GM20431 (cell line): ENCODE data around the gene HEMK1.

Source experiments
- in situ Hi-C: fragments of 300-500 bp; cut with MseI, MboI; formaldehyde crosslinking; loops from one replicate; pipeline ENCODE4 v1.15.0; 2020; ENCODE audit warnings: low sequenced_read_pairs; ENCODE audit not compliant: unreplicated experiment

Gene HEMK1

GRCh38 chr3:50539356-50540286 lies 29.7 kb upstream of the HEMK1 start:
- in situ Hi-C loops = no loop called here

GRCh38 chr3:50542177-50543034 lies 26.9 kb upstream of the HEMK1 start:
- in situ Hi-C loops = no loop called here

GRCh38 chr3:50545781-50546180 lies 23.5 kb upstream of the HEMK1 start:
- in situ Hi-C loops = no loop called here

GRCh38 chr3:50549226-50549625 lies 20.1 kb upstream of the HEMK1 start:
- in situ Hi-C loops = no loop called here

GRCh38 chr3:50550079-50550736 lies 19.1 kb upstream of the HEMK1 start:
- in situ Hi-C loops = no loop called here

GRCh38 chr3:50551054-50551659 lies 18.2 kb upstream of the HEMK1 start:
- in situ Hi-C loops = no loop called here

GRCh38 chr3:50551681-50552435 lies 17.5 kb upstream of the HEMK1 start:
- in situ Hi-C loops = no loop called here

- in situ Hi-C loops = no loop called here
These were observed 16.7 kb upstream of the HEMK1 start for GRCh38 chr3:50552598-50552997.

- in situ Hi-C loops = no loop called here
These were observed 14.8 kb upstream of the HEMK1 start for GRCh38 chr3:50554553-50554952.

- in situ Hi-C loops = no loop called here
These were observed 12.2 kb upstream of the HEMK1 start for GRCh38 chr3:50557106-50557505.

GRCh38 chr3:50557915-50558314 lies 11.4 kb upstream of the HEMK1 start:
- in situ Hi-C loops = no loop called here

- in situ Hi-C loops = no loop called here
These were observed 9.6 kb upstream of the HEMK1 start for GRCh38 chr3:50559702-50560101.

GRCh38 chr3:50562861-50563260 lies 6.5 kb upstream of the HEMK1 start:
- in situ Hi-C loops = no loop called here

- in situ Hi-C loops = no loop called here
These were observed 5.5 kb upstream of the HEMK1 start for GRCh38 chr3:50563867-50564266.

GRCh38 chr3:50564321-50564720 lies 5.0 kb upstream of the HEMK1 start:
- in situ Hi-C loops = no loop called here

- in situ Hi-C loops = no loop called here
These were observed 2.3 kb upstream of the HEMK1 start for GRCh38 chr3:50567011-50567385.

GRCh38 chr3:50567386-50568167 lies 1.7 kb upstream of the HEMK1 start, which contains the start of gene C3orf18:
TSS of gene C3orf18 (minus strand) at chr3:50567747. CDS start at chr3:50565699, 2,048 bp downstream.
- in situ Hi-C loops = no loop called here

- in situ Hi-C loops = no loop called here
These were observed 1.4 kb downstream of the HEMK1 start for GRCh38 chr3:50570508-50571279.
